Measurements from ENCODE around the gene KRTAP5-1. TPM values are rescaled to one million over a fixed set of nuclear protein-coding genes. Genes with fewer than 3 reads are reported as not detected.

The KRTAP5-1 gene
- total RNA-seq, 1 experiment from 2014 or later = not detected

GRCh38 chr11:1553808-1554594, 31.1 kb downstream of the KRTAP5-1 start:
- H3K27me3 ChIP-seq = no peaks in the 10 kb centered on the region
- DNase-seq = no peak
- H3K36me3 ChIP-seq = no peaks in the 10 kb centered on the region
- H3K4me3 ChIP-seq = no peak overlapping the region
- peaks cover 3% of the 10 kb centered on the region; the same call in 1 of the 2 replicates for H3K4me1 ChIP-seq
- H3K27ac ChIP-seq = no peak overlapping the region
- no peaks in the 10 kb centered on the region for H3K9me3 ChIP-seq (replicated peaks)

DNA sequence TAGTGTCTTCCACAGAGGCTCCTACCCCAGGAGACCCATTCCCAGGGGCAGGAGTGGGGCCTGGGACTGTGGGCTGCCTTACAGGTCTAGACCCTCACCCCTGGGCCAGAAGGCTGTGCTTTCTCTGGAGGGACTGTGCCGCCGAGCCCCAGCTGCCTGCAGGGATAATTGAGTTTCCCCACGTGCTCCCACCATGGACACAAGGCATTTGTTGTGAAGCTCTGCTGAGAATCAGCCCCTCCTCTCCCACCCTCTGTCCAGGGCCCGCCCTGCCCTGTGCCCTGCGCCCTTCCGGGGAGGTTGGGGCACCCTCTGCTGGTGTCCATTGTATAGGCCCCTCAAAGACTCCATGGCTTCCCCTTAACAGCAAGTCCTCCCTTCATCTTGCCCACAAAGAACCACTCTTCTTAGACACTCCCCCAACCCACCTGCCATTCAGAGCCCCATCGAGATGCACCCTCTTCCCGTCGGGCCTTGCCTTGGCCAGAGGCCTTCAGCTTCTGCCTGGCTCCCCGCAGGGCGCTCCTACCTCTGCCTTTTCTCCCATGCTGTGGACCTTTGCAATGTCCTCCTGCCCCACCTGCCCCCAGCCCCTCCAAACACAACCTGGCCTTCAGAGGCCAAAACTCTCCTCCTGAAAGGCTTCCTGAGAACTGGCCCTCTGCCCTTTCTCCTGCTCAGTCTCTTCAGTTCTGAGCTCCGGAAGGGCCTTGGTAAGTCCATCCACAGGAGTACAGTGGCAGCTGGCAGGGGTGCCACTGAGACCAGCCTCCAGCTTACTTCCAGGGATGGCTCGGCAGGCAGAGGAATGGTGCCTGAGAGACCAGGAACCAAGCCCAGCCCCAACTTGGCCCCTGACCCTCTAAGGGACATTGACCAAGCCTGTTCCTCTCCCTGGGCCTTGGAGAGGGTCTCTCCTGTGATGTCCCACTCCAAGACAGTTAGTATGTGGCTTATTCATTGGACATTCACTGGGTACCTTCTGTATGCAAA, 35.4 kb downstream of the KRTAP5-1 start:
- Histone ChIP-seq H3K4me1 (peaks cover 3% of the 10 kb centered on the region), H3K9me3 (replicated peaks) (no peaks in the 10 kb centered on the region), H3K27me3 (peaks cover 15% of the 10 kb centered on the region), H3K36me3 (no peaks in the 10 kb centered on the region), H3K27ac (no peak overlapping the region), H3K4me3 (no peak overlapping the region)
- peak in 1 of 2 experiments; percentile 19 for DNase-seq

DNA sequence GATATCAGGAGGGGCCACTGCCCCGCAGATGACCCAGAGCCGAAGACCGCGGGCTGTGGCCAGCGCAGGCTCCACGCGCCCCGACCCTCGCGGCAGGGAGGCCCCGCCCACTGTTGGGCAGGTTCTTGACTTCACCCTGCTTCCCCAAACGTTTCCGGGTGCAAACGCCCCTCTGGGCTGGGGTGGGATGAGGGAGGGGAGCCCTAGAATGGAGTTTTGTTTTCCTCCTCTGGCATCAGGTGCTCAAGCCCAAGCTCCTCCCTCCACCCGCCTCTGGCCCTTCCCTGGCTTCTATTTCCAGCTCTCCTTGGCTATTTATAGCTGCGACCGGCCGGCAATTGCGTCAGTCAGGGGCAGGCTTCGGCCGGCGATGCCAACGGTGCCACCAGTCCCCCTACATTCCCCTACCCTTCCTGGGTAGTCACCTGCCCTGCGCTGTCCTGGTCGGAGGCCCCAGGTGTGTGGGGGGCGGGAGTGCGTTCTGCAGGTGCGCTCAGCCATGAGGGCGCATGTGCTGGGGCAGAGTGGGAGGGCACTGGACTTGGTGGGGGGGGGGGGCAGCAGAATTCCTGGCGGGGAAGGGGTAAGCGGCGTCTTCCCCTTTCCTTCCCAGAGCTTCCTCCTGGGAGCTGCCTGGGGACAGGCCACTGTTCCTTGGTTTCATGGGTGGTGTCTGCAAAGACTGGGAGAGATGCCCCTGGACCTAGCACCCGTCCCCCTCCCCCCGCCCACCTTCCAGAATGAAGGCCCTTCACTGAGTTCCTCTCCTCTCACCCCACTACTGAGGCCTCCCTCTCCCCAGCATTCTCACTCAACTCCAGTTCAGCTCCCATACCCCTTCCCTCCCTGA, 36.6 kb downstream of the KRTAP5-1 start:
- Histone ChIP-seq H3K9me3 (replicated peaks) (no peaks in the 10 kb centered on the region), H3K27me3 (peaks cover 19% of the 10 kb centered on the region), H3K36me3 (no peaks in the 10 kb centered on the region), H3K4me1 (peaks cover 3% of the 10 kb centered on the region), H3K27ac (no peak overlapping the region), H3K4me3 (no peak overlapping the region)
- DNase-seq = peak in 1 of 2 experiments; percentile 29

GRCh38 chr11:1547467-1548098, 37.5 kb downstream of the KRTAP5-1 start:
- Histone ChIP-seq H3K27me3 (peaks cover 21% of the 10 kb centered on the region), H3K4me1 (peaks cover 3% of the 10 kb centered on the region), H3K27ac (no peak overlapping the region), H3K36me3 (no peaks in the 10 kb centered on the region), H3K4me3 (peak overlapping the region; percentile 44), H3K9me3 (replicated peaks) (no peaks in the 10 kb centered on the region)
- DNase-seq = peak in 1 of 2 experiments; percentile 17

GRCh38 chr11:1546536-1547466, 38.3 kb downstream of the KRTAP5-1 start:
- Histone ChIP-seq H3K4me3 (peak overlapping the region; percentile 44), H3K4me1 (peaks cover 3% of the 10 kb centered on the region), H3K9me3 (replicated peaks) (no peaks in the 10 kb centered on the region), H3K36me3 (no peaks in the 10 kb centered on the region), H3K27ac (no peak overlapping the region), H3K27me3 (peaks cover 24% of the 10 kb centered on the region)
- peak; percentile 62 to 65 for DNase-seq

DNA sequence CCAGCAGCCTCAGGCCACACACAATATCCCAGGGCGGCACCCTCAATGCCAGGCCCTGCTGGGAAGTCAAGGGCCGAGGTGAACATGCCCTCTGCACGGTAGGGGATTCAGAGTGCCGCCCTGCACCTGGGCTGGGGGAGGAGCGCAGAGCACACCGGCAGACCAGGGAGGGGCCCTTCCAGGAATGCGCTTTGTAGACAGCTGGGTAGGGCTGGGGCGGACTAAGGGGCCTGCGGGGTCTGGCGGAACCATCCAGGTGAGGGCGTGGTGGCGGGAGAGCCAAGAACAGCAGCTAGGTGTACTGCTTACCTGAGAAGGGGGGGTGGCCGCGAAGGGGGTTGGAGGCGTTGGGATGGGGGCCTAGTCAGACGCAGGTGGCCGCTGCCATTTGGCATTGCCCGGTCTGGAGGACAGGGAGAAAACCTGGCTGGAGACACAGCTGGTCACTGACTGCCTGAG, 39.0 kb downstream of the KRTAP5-1 start:
- H3K4me3 ChIP-seq = no peak overlapping the region
- no peak overlapping the region for H3K27ac ChIP-seq
- peaks cover 3% of the 10 kb centered on the region for H3K4me1 ChIP-seq
- H3K9me3 ChIP-seq (replicated peaks) = no peaks in the 10 kb centered on the region
- peaks cover 26% of the 10 kb centered on the region for H3K27me3 ChIP-seq
- H3K36me3 ChIP-seq = no peaks in the 10 kb centered on the region
- no peak for DNase-seq

GRCh38 chr11:1545432-1545831, 39.7 kb downstream of the KRTAP5-1 start:
- H3K27ac ChIP-seq = no peak overlapping the region
- H3K36me3 ChIP-seq = no peaks in the 10 kb centered on the region
- peaks cover 3% of the 10 kb centered on the region for H3K4me1 ChIP-seq
- peaks cover 26% of the 10 kb centered on the region for H3K27me3 ChIP-seq
- no peaks in the 10 kb centered on the region for H3K9me3 ChIP-seq (replicated peaks)
- H3K4me3 ChIP-seq = no peak overlapping the region
- DNase-seq = no peak

DNA sequence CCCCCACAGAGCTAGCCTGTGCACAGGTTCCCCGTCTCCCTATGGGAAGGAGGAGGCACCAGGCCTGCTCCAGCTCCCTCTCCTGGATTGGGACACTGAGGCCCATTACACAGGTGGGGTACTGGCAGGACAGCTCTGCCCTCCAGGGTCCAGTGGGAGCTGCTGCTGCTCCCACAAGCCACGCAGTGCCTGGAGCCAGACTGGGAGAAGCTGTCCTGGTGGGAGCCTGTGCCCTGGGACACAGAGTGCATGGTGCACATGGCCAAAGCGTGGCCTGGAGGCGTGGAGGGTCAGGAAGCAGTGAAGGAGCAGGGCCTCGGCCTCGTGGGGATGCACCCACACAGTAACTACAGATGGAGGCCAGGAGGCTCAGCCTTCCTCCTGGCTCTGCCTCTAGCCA, 40.5 kb downstream of the KRTAP5-1 start:
- Histone ChIP-seq H3K4me3 (no peak overlapping the region), H3K9me3 (replicated peaks) (no peaks in the 10 kb centered on the region), H3K36me3 (no peaks in the 10 kb centered on the region), H3K27me3 (peaks cover 29% of the 10 kb centered on the region), H3K27ac (no peak overlapping the region), H3K4me1 (peaks cover 3% of the 10 kb centered on the region)
- no peak for DNase-seq

DNA sequence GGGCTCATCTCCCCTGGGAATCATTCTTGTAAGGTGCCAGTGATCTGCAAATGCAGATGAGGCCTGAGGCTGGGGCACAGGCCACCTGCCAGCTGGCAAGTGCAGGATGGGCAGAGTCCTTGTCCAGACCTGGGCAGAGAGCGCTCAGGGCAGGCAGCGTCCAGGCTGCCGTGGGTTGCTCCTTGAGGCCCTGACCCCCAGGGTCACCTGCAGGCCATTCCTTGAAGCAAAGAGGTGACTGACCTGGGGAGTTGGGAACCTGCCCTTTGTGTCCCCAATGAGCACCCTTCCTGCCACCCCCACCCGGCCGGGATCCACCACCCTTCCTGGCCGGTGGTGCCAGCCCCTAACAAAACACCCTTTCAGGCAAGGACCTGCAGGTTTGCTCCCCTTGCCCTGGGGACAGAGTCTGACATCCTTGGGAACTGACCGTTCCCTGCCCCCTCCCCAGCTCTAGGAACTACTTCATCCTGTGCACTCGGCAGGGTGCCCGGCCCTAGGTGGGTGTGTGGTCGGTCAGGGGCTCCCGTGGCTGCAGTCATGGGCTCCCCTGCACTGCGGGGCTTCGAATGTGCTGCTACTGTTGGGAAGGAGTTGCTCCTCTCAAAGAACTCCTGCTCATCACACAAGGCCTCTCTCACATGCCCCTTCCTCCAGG, 41.3 kb downstream of the KRTAP5-1 start:
- Histone ChIP-seq H3K9me3 (replicated peaks) (no peaks in the 10 kb centered on the region), H3K4me1 (peaks cover 3% of the 10 kb centered on the region), H3K4me3 (no peak overlapping the region), H3K36me3 (no peaks in the 10 kb centered on the region), H3K27me3 (peaks cover 30% of the 10 kb centered on the region), H3K27ac (no peak overlapping the region)
- DNase-seq = no peak

DNA sequence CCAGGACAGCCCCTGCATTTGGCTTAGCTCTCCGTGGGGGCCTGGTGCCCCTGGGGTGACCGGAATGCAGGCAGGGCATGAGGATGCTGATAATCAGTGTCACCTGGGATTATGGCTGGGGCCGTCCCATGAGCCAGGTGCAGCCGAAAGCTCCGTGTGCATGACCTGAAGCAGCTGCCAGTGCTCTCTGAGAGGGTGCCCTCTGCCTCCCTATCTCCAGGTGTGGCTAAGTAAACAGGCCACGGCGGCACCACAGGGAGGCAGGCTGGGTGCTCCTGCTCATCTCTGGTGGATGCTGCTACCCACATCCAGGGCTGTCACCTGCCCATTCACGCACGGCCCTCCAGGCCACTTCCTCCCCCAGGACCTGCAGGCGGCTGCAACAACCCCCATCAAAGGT, 42.8 kb downstream of the KRTAP5-1 start:
- no peak overlapping the region for H3K4me3 ChIP-seq
- H3K36me3 ChIP-seq = no peaks in the 10 kb centered on the region
- H3K4me1 ChIP-seq = no peaks in the 10 kb centered on the region; the same call in 1 of the 2 replicates
- H3K9me3 ChIP-seq (replicated peaks) = no peaks in the 10 kb centered on the region
- no peak for DNase-seq
- H3K27ac ChIP-seq = no peak overlapping the region
- H3K27me3 ChIP-seq = peaks cover 26% of the 10 kb centered on the region

GRCh38 chr11:1541474-1542204, 43.4 kb downstream of the KRTAP5-1 start:
- H3K9me3 ChIP-seq (replicated peaks) = no peaks in the 10 kb centered on the region
- no peaks in the 10 kb centered on the region for H3K36me3 ChIP-seq
- no peak overlapping the region for H3K4me3 ChIP-seq
- H3K27ac ChIP-seq = no peak overlapping the region
- H3K4me1 ChIP-seq = no peaks in the 10 kb centered on the region
- peaks cover 25% of the 10 kb centered on the region for H3K27me3 ChIP-seq
- DNase-seq = no peak

DNA sequence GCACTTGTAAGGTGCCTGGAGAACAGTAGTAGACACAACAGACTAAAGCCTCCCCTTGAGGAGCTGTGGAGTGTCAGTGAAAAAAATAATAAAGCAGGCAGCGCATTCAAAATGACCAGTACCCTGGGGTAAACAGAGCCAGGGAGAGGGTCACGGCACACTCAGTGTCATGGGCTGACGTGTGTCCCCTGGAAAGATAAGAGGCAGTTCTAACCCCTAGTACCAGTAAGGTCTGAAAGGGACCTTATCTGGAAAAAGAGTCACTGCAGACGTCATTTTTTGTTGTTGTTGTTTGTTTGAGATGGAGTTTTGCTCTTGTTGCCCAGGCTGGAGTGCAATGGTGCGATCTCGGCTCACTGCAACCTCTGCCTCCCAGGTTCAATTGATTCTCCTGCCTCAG, 45.0 kb downstream of the KRTAP5-1 start:
- H3K4me3 ChIP-seq = no peak overlapping the region
- no peaks in the 10 kb centered on the region for H3K9me3 ChIP-seq (replicated peaks)
- H3K36me3 ChIP-seq = no peaks in the 10 kb centered on the region
- H3K4me1 ChIP-seq = no peaks in the 10 kb centered on the region
- H3K27ac ChIP-seq = no peak overlapping the region
- H3K27me3 ChIP-seq = peaks cover 16% of the 10 kb centered on the region; the same call in 1 of the 2 replicates
- DNase-seq = no peak
